Measurements from ENCODE around the gene SS18L1.

- TF ChIP-seq EZH2 (IDR thresholded peaks at IDR 0.05) (no peak), POLR2AphosphoS5 (IDR thresholded peaks at IDR 0.05; ENCODE audit: borderline replicate concordance, low read depth, low read length) (no peak), FOXP2 (optimal IDR thresholded peaks at IDR 0.05; ENCODE audit: control extremely low read depth, extremely low read length, insufficient read depth) (no peak)
Measured at GRCh38 chr20:62170536-62170935, 27.0 kb downstream of the SS18L1 start.

Measured in SK-N-MC (cell line).